ENCODE results near the gene SLX4IP. TPM values are rescaled to one million over a fixed set of nuclear protein-coding genes. Genes with fewer than 3 reads are reported as not detected.

Gene SLX4IP
- total RNA-seq, 1 donor from 2014 or later = 5.3 TPM

DNA sequence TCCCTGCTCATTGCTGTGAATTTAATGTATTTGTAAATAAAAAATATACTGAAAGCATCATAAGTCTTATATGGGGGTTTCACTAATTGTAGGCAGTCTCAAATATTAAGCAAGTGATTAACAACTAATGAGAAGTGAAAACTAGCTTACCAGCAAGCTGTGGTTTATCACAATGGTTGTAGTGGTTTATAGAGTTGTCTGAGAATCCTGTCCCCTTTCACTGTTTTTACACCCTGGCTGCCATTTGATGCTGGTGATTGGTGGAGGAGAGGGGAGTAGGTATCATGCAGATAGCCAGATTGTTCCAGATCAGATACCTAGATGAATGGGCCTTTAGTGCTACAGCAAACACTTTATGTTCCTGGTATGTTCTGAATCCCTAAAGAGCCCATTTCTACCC, 7.1 kb upstream of the SLX4IP start:
- Histone ChIP-seq H3K79me2 (ENCODE audit: insufficient read depth, low read length) (peaks cover 91% of the 10 kb centered on the region), H3K9me3 (ENCODE audit: insufficient read depth, low read depth, low read length) (no peaks in the 10 kb centered on the region), H3K4me2 (ENCODE audit: low read length) (no peak overlapping the region), H4K20me1 (ENCODE audit: insufficient read depth, low read length) (peaks cover 28% of the 10 kb centered on the region), H3K27ac (ENCODE audit: low read depth, low read length) (no peak overlapping the region), H3K4me3 (ENCODE audit: insufficient read depth, low read depth, low read length) (no peak overlapping the region), H3K4me1 (ENCODE audit: insufficient read depth, low read length) (peaks cover under 1% of the 10 kb centered on the region), H3K36me3 (ENCODE audit: insufficient read depth, low read length) (no peaks in the 10 kb centered on the region), H2AFZ (ENCODE audit: low read depth, low read length) (no peak overlapping the region), H3K27me3 (ENCODE audit: insufficient read depth, low read length) (no peaks in the 10 kb centered on the region), H3K9ac (ENCODE audit: low read length) (no peak overlapping the region)
- Mint-ChIP-seq H3K4me3 (ENCODE audit: unreplicated experiment) (no peak overlapping the region), H3K4me1 (ENCODE audit: low read depth, unreplicated experiment) (peaks cover 7% of the 10 kb centered on the region), H3K36me3 (ENCODE audit: low read depth, unreplicated experiment) (no peaks in the 10 kb centered on the region), H3K27me3 (ENCODE audit: low read depth, unreplicated experiment) (no peaks in the 10 kb centered on the region), H3K27ac (ENCODE audit: unreplicated experiment) (no peak overlapping the region), H3K9me3 (ENCODE audit: unreplicated experiment) (no peaks in the 10 kb centered on the region)
- FAIRE-seq (no peak), DNase-seq (ENCODE audit: low read depth) (no peak)
- TF ChIP-seq, protein P1, sequence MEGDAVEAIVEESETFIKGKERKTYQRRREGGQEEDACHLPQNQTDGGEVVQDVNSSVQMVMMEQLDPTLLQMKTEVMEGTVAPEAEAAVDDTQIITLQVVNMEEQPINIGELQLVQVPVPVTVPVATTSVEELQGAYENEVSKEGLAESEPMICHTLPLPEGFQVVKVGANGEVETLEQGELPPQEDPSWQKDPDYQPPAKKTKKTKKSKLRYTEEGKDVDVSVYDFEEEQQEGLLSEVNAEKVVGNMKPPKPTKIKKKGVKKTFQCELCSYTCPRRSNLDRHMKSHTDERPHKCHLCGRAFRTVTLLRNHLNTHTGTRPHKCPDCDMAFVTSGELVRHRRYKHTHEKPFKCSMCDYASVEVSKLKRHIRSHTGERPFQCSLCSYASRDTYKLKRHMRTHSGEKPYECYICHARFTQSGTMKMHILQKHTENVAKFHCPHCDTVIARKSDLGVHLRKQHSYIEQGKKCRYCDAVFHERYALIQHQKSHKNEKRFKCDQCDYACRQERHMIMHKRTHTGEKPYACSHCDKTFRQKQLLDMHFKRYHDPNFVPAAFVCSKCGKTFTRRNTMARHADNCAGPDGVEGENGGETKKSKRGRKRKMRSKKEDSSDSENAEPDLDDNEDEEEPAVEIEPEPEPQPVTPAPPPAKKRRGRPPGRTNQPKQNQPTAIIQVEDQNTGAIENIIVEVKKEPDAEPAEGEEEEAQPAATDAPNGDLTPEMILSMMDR (IDR thresholded peaks at IDR 0.05; ENCODE audit: insufficient read depth, low read depth, low read length) = no peak
- TF ChIP-seq EZH2 (IDR thresholded peaks at IDR 0.05; ENCODE audit: insufficient read depth, low read length) = no peak

DNA sequence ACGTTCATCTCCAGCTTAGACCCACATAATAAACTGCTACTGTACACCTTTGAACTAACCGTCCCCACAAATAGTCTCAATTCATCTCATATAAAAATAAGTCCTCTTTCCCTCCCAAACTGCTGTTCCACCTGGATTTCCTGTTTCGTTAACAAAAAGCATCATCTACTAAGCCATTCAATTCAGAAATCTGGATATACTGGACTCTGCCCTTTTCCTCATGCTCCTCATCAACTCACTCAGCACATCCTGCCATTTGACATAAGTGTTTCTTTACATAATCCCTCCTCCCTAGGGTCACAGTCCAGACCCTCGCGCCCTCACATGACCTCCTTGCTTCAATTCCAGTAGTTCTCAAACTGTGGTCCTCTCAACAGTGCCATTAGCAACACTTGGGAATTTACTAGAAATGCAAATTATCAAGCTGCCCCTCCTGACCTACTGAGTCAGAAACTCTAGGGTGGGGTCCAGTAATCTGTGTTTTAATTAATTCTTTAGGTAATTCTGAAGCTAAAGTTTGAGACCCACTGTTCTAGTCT, 5.6 kb upstream of the SLX4IP start:
- Histone ChIP-seq H2AFZ (ENCODE audit: low read depth, low read length) (no peak overlapping the region), H3K4me2 (ENCODE audit: low read length) (no peak overlapping the region), H3K4me3 (ENCODE audit: insufficient read depth, low read depth, low read length) (no peak overlapping the region), H3K27ac (ENCODE audit: low read depth, low read length) (no peak overlapping the region), H3K79me2 (ENCODE audit: insufficient read depth, low read length) (peaks cover 86% of the 10 kb centered on the region), H3K36me3 (ENCODE audit: insufficient read depth, low read length) (no peaks in the 10 kb centered on the region), H4K20me1 (ENCODE audit: insufficient read depth, low read length) (peaks cover 28% of the 10 kb centered on the region), H3K4me1 (ENCODE audit: insufficient read depth, low read length) (peaks cover 3% of the 10 kb centered on the region), H3K9me3 (ENCODE audit: insufficient read depth, low read depth, low read length) (no peaks in the 10 kb centered on the region), H3K27me3 (ENCODE audit: insufficient read depth, low read length) (no peaks in the 10 kb centered on the region), H3K9ac (ENCODE audit: low read length) (no peak overlapping the region)
- DNase-seq (ENCODE audit: low read depth) (no peak), FAIRE-seq (no peak)
- TF ChIP-seq EZH2 (IDR thresholded peaks at IDR 0.05; ENCODE audit: insufficient read depth, low read length) = no peak
- TF ChIP-seq, protein P1 (IDR thresholded peaks at IDR 0.05; ENCODE audit: insufficient read depth, low read depth, low read length) = no peak
- peak overlapping the region; percentile 8 for H3K27ac Mint-ChIP-seq (ENCODE audit: unreplicated experiment)
- H3K4me3 Mint-ChIP-seq (ENCODE audit: unreplicated experiment) = no peak overlapping the region
- no peaks in the 10 kb centered on the region for H3K27me3 Mint-ChIP-seq (ENCODE audit: low read depth, unreplicated experiment)
- no peaks in the 10 kb centered on the region for H3K36me3 Mint-ChIP-seq (ENCODE audit: low read depth, unreplicated experiment)
- H3K4me1 Mint-ChIP-seq (ENCODE audit: low read depth, unreplicated experiment) = peaks cover 9% of the 10 kb centered on the region
- H3K9me3 Mint-ChIP-seq (ENCODE audit: unreplicated experiment) = no peaks in the 10 kb centered on the region

DNA sequence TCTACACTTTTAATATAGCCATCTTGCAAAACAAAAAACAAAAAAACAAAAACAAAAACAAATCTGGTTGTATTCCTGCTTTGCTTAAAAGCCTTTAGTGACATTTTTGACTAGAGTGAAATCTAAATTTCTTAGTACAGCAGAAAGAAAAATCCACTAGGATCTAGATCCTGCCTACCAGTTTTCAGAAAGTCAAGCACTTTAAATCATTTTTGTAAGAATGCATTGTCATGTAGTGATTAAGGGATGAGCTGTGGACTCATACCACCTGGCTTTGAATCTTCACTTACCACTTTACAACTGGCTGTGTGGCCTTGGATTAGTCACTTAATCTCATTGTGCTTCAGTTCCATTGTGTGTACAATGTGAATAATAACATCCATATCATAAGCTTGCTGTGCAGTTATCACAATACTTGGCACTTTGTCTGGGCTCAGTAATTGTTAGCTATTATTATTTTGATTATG, 5.1 kb upstream of the SLX4IP start:
- Mint-ChIP-seq H3K36me3 (ENCODE audit: low read depth, unreplicated experiment) (no peaks in the 10 kb centered on the region), H3K4me3 (ENCODE audit: unreplicated experiment) (no peak overlapping the region), H3K27ac (ENCODE audit: unreplicated experiment) (no peak overlapping the region), H3K4me1 (ENCODE audit: low read depth, unreplicated experiment) (peaks cover 9% of the 10 kb centered on the region), H3K27me3 (ENCODE audit: low read depth, unreplicated experiment) (no peaks in the 10 kb centered on the region), H3K9me3 (ENCODE audit: unreplicated experiment) (no peaks in the 10 kb centered on the region)
- peaks cover 3% of the 10 kb centered on the region for H3K4me1 ChIP-seq (ENCODE audit: insufficient read depth, low read length)
- H3K36me3 ChIP-seq (ENCODE audit: insufficient read depth, low read length) = no peaks in the 10 kb centered on the region
- no peak overlapping the region for H3K9ac ChIP-seq (ENCODE audit: low read length)
- H4K20me1 ChIP-seq (ENCODE audit: insufficient read depth, low read length) = peaks cover 28% of the 10 kb centered on the region
- no peak overlapping the region for H3K4me3 ChIP-seq (ENCODE audit: insufficient read depth, low read depth, low read length)
- DNase-seq (ENCODE audit: low read depth) (peak; percentile 29), FAIRE-seq (no peak)
- H3K79me2 ChIP-seq (ENCODE audit: insufficient read depth, low read length) = peaks cover 85% of the 10 kb centered on the region
- H3K27ac ChIP-seq (ENCODE audit: low read depth, low read length) = no peak overlapping the region
- H3K9me3 ChIP-seq (ENCODE audit: insufficient read depth, low read depth, low read length) = no peaks in the 10 kb centered on the region
- TF ChIP-seq EZH2 (IDR thresholded peaks at IDR 0.05; ENCODE audit: insufficient read depth, low read length) = no peak
- H3K27me3 ChIP-seq (ENCODE audit: insufficient read depth, low read length) = no peaks in the 10 kb centered on the region
- H3K4me2 ChIP-seq (ENCODE audit: low read length) = no peak overlapping the region
- H2AFZ ChIP-seq (ENCODE audit: low read depth, low read length) = no peak overlapping the region

All from astrocyte (in vitro differentiated cells and primary cell).